GM06990 (cell line): Measurements from ENCODE around the gene MME.

Experiments used
- DNase-seq: peaks from one replicate; pipeline ENCODE4 v3.0.0-alpha.2; 2011; ENCODE audit not compliant: insufficient read length; ENCODE audit errors: extremely low read depth
- H3K27me3 ChIP-seq: replicated peaks from 2 replicates; pipeline ENCODE4 v1.6.0; 2011; ENCODE audit warnings: low read length; ENCODE audit not compliant: control insufficient read depth, insufficient read depth
- H3K36me3 ChIP-seq: 2 replicates; pipeline ENCODE4 v1.5.1; 2011; ENCODE audit warnings: low read length; ENCODE audit not compliant: control insufficient read depth, insufficient read depth
- H3K4me3 ChIP-seq: replicated peaks from 2 replicates; pipeline ENCODE4 v1.5.1; 2011; ENCODE audit warnings: low read depth, mild to moderate bottlenecking, control low read depth, low read length
- TF ChIP-seq, protein P1 (sequence below): IDR thresholded peaks from 2 replicates; pipeline ENCODE4 v1.5.1; 2011; ENCODE audit warnings: low read length, control low read depth, mild to moderate bottlenecking, inconsistent platforms; ENCODE audit not compliant: insufficient read depth, poor library complexity, severe bottlenecking

The MME gene

DNA sequence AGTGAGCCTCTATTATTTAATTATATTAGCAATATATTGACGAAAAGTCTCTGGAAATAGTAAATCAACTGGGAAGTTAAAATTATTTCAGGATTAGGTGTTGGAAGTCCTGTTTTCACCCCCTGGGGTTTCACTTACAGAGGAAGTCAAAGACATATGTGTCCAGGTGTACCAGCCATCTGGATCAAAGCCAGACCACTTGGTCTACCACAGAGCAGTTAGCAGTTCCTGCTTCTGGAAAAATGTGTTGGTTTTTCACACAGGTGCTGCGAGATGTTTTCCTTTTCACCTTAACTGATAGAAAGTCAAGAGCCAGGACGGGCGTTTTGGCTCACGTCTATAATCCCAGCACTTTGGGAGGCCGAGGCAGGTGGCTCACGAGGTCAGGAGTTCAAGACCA is 13.1 kb downstream of the MME start:
- TF ChIP-seq, protein P1, sequence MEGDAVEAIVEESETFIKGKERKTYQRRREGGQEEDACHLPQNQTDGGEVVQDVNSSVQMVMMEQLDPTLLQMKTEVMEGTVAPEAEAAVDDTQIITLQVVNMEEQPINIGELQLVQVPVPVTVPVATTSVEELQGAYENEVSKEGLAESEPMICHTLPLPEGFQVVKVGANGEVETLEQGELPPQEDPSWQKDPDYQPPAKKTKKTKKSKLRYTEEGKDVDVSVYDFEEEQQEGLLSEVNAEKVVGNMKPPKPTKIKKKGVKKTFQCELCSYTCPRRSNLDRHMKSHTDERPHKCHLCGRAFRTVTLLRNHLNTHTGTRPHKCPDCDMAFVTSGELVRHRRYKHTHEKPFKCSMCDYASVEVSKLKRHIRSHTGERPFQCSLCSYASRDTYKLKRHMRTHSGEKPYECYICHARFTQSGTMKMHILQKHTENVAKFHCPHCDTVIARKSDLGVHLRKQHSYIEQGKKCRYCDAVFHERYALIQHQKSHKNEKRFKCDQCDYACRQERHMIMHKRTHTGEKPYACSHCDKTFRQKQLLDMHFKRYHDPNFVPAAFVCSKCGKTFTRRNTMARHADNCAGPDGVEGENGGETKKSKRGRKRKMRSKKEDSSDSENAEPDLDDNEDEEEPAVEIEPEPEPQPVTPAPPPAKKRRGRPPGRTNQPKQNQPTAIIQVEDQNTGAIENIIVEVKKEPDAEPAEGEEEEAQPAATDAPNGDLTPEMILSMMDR: no peak
- Histone ChIP-seq H3K4me3 (no peak overlapping the region), H3K36me3 (no peaks in the 10 kb centered on the region), H3K27me3 (no peaks in the 10 kb centered on the region)
- DNase-seq: no peak

GRCh38 chr3:155096303-155097008 is 16.3 kb downstream of the MME start:
- no peak for DNase-seq
- TF ChIP-seq, protein P1: no peak
- Histone ChIP-seq H3K36me3 (no peaks in the 10 kb centered on the region), H3K4me3 (no peak overlapping the region), H3K27me3 (no peaks in the 10 kb centered on the region)

DNA sequence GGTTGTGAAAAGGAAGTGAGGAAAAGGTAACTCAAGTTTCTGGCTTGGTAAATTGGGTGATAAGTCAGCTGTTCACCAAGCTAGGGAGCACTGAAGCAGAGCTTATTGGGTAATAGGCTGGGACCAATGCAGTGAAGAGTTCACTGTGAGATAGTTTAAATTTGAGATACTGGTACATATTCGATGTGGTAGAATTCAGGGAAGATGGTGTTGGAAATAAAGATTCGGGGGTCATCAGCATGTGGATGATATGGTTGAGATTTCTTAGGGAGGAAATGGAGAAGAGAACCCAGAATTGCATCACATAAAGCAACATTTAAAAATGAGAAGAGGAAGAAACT is 16.9 kb downstream of the MME start:
- TF ChIP-seq, protein P1: no peak
- no peak for DNase-seq
- H3K4me3 ChIP-seq: no peak overlapping the region

GRCh38 chr3:155101398-155101797 is 21.3 kb downstream of the MME start:
- DNase-seq: no peak
- Histone ChIP-seq H3K36me3 (no peaks in the 10 kb centered on the region), H3K4me3 (no peak overlapping the region)

More for the DNA sequence above, 16.9 kb downstream of the MME start:
- no peaks in the 10 kb centered on the region for H3K27me3 ChIP-seq
- H3K36me3 ChIP-seq: no peaks in the 10 kb centered on the region

GRCh38 chr3:155102329-155102728 is 22.2 kb downstream of the MME start:
- H3K36me3 ChIP-seq: no peaks in the 10 kb centered on the region
- TF ChIP-seq, protein P1: no peak
- no peak overlapping the region for H3K4me3 ChIP-seq
- DNase-seq: no peak
- H3K27me3 ChIP-seq: no peaks in the 10 kb centered on the region

More at GRCh38 chr3:155101398-155101797, 21.3 kb downstream of the MME start:
- TF ChIP-seq, protein P1: no peak
- no peaks in the 10 kb centered on the region for H3K27me3 ChIP-seq

- Histone ChIP-seq H3K36me3 (no peaks in the 10 kb centered on the region), H3K27me3 (no peaks in the 10 kb centered on the region), H3K4me3 (no peak overlapping the region)
- no peak for DNase-seq
- TF ChIP-seq, protein P1: no peak
These were observed 23.6 kb downstream of the MME start for GRCh38 chr3:155103686-155104085.
